Muscle layer of duodenum (tissue), 2 donors: Measurements from ENCODE around the gene ST8SIA1.

Source experiments
- H3K27ac ChIP-seq: one replicate; pipeline ENCODE4 v1.7.0; 2013; ENCODE audit warnings: mild to moderate bottlenecking, low read length
- H3K27me3 ChIP-seq: one replicate; pipeline ENCODE4 v1.7.0; 2013; ENCODE audit warnings: low read depth, mild to moderate bottlenecking, control low read depth, low read length
- H3K36me3 ChIP-seq, 2 donors: one replicate each; pipeline ENCODE4 v1.7.0; 2013; ENCODE audit warnings: low read length in 2 of 2, control low read depth in 1 of 2, mild to moderate bottlenecking in 1 of 2; ENCODE audit not compliant: insufficient read depth in 2 of 2, control insufficient read depth in 1 of 2
- H3K4me1 ChIP-seq, 2 donors: one replicate each; pipeline ENCODE4 v1.7.0; 2013; ENCODE audit warnings: low read length in 2 of 2, mild to moderate bottlenecking in 2 of 2, control low read depth in 1 of 2, moderate library complexity in 1 of 2; ENCODE audit not compliant: insufficient read depth in 2 of 2, control insufficient read depth in 1 of 2
- H3K4me3 ChIP-seq, 2 donors: one replicate each; pipeline ENCODE4 v1.7.0; 2013; ENCODE audit warnings: low read length in 2 of 2, low read depth in 1 of 2, mild to moderate bottlenecking in 1 of 2
- H3K9me3 ChIP-seq, 2 donors: one replicate each; pipeline ENCODE4 v1.7.0; 2013; ENCODE audit warnings: low read length in 2 of 2, control low read depth in 1 of 2, mild to moderate bottlenecking in 1 of 2; ENCODE audit not compliant: control insufficient read depth in 1 of 2
- donor health status: healthy.

The ST8SIA1 gene

DNA sequence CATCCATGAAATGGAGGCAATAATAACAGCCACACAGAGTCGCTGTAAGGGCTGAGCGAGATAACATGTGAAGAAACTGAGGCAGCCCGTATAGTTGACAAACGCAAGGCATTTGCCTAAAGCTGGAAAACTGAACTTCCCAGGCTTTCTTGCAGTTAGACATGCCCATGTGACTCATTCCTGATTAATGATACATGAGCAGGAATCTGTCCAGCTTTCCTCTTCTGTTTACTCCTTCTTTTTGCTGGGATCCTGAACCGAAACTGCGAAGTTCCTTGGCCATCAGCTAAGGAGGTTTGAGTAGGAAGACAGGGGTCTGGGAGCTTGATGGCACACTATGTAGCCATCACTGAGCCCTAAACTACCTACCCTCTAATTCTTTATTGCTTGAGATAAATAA is 52.2 kb downstream of the ST8SIA1 start:
- Histone ChIP-seq H3K36me3 (no peaks in the 10 kb centered on the region), H3K9me3 (no peaks in the 10 kb centered on the region), H3K27ac (peak overlapping the region; percentile 45), H3K4me3 (peak overlapping the region in 1 of 2 donors; percentile 1), H3K4me1 (no peaks in the 10 kb centered on the region), H3K27me3 (no peaks in the 10 kb centered on the region)

DNA sequence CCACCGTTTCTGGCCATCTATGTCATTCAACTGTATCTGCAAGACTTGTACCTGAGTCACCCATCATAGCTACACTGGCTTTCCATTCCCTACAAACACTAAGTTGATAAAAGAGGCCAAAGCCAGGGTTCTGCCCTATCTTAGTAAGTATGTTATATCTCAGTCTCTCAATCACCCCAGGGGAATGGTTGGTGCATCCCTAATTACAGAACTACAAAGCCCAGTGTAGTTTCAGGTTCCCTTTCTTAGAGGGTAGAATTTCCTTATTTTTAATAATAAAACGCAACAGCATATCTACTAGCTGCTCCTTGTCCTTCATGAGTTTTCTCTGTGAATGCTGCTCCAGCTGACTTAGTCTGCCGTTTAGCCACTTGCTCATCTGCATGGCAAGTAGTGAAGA is 57.6 kb downstream of the ST8SIA1 start:
- no peaks in the 10 kb centered on the region for H3K36me3 ChIP-seq
- no peak overlapping the region for H3K27ac ChIP-seq
- peaks cover 0 to 7% of the 10 kb centered on the region in 2 donors for H3K4me1 ChIP-seq
- no peaks in the 10 kb centered on the region for H3K9me3 ChIP-seq
- no peak overlapping the region for H3K4me3 ChIP-seq
- H3K27me3 ChIP-seq: no peaks in the 10 kb centered on the region

DNA sequence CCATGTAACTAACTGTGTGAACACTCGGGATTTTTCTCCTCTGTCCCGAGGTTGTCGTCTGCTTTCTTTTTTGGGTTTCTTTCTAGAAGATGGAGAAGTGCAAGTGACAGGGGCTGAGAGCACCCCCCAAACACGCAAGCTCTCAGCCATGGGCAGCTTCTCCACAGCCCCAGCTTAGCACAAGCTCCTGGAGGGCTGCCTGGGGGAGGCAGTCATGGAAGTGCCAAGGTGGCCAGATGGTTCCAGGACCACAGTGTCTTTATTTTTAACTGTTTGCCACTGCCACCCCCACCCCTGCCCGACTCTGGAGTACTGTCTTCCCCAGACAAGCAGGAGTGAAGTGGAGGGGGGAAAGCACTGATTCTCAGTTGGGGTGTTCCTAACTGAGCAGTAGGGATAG is 58.2 kb downstream of the ST8SIA1 start:
- no peaks in the 10 kb centered on the region for H3K9me3 ChIP-seq
- H3K4me3 ChIP-seq: no peak overlapping the region
- peaks cover 0 to 7% of the 10 kb centered on the region in 2 donors for H3K4me1 ChIP-seq
- H3K27me3 ChIP-seq: no peaks in the 10 kb centered on the region
- peak overlapping the region; percentile 82 for H3K27ac ChIP-seq
- no peaks in the 10 kb centered on the region for H3K36me3 ChIP-seq

DNA sequence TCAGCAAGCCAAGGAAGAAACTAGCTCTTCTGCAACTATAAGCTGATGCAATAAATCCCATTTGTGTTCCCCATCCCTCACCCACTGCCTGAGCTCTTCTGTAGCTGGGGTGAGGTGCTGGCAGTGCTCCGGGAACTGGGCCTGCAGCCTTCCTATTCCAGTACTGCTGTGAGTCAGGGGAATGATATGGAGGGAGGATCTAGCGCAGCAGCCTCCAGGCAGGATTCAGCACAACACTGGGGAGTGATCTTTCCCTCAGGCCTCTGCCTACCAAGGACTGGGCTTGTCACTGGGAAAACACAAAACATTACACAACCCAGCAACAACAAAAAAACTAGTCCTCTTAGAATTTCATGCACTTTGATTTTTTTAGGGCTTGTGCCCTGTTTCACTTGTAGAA is 58.7 kb downstream of the ST8SIA1 start:
- H3K27ac ChIP-seq: peak overlapping the region; percentile 82
- no peaks in the 10 kb centered on the region for H3K27me3 ChIP-seq
- H3K36me3 ChIP-seq: no peaks in the 10 kb centered on the region
- no peaks in the 10 kb centered on the region for H3K9me3 ChIP-seq
- H3K4me3 ChIP-seq: no peak overlapping the region
- H3K4me1 ChIP-seq: peaks cover 0 to 7% of the 10 kb centered on the region in 2 donors

DNA sequence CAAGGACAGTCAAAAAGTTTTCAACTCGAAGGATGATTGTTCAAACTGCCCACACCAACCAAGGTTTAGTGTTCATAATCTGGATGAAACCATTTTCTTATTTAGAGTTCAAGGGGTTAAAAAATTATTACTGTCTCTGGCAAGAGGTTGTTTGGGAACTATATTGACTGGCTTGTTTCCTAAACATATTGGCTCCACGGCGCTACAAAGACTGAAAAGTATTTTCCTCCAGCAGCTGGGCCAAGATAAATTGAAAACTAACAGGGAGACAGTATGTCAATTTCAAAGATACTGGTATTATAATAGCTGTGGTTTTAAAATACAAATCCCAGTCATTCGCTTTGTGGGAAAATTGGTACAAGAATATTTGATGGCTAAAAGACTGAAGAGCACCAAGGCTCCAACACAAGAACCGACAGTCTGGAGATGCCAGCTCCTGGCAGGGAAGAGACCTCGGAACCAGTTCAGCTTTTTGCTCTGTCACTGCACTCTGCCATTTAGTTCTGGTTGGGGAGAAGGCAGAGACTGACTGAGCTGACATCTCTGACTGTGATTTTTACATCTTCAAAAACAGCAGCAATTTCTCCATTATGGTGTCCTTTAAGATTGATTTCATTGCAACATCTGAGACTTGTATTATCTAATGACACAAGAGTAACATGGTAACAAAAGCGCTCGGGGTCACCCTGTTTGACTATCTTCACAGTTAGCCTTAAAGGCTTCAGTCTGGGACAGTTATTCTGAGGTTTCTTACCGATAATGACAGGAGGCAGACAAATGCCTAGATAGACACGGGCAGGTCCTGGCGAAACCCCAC is 62.0 kb downstream of the ST8SIA1 start:
- H3K4me1 ChIP-seq: peaks cover 0 to 12% of the 10 kb centered on the region in 2 donors
- no peaks in the 10 kb centered on the region for H3K9me3 ChIP-seq
- no peaks in the 10 kb centered on the region for H3K27me3 ChIP-seq
- no peak overlapping the region for H3K4me3 ChIP-seq
- no peak overlapping the region for H3K27ac ChIP-seq
- H3K36me3 ChIP-seq: no peaks in the 10 kb centered on the region

DNA sequence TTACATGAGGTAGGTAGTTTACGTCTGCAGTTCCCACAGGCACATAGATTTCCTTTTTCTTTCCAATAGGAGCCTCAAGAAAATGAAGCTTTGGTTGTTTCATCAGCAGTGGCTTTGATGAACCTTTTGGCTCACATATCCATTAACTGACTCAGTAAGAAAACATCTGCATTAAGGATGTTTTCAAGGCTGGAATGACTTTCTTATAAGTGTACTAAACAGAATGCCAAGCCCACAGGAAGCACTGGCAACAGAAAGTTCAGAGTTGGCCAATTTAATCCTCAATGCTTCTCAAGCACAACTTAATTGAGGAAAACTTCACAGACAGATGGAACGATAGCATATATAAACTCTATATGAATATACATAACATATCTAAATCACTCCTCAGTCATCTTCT is 63.5 kb downstream of the ST8SIA1 start:
- Histone ChIP-seq H3K27ac (no peak overlapping the region), H3K36me3 (no peaks in the 10 kb centered on the region), H3K27me3 (no peaks in the 10 kb centered on the region), H3K4me1 (peaks cover 0 to 8% of the 10 kb centered on the region in 2 donors), H3K9me3 (no peaks in the 10 kb centered on the region), H3K4me3 (no peak overlapping the region)

DNA sequence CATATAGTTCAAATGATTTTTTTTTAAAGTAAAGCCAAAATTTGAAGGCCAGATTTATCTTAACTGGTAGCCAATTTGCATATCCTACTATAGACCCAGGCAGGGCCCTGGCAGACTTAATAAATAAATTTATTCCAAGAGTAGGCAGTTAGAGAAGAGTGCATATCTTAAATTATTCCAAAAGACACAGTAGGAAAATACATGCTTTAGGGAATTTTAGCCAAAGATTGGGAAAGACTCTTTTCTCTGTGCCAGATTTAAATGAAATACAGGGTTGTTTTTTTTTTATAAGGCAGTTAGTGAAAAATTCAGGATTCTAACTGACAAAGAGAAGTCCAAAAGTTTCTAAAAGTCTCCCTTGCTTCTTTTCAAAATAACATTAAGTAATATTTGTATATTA is 65.5 kb downstream of the ST8SIA1 start:
- Histone ChIP-seq H3K27ac (no peak overlapping the region), H3K36me3 (no peaks in the 10 kb centered on the region), H3K9me3 (no peaks in the 10 kb centered on the region), H3K4me1 (peaks cover 0 to 5% of the 10 kb centered on the region in 2 donors), H3K4me3 (no peak overlapping the region), H3K27me3 (no peaks in the 10 kb centered on the region)

DNA sequence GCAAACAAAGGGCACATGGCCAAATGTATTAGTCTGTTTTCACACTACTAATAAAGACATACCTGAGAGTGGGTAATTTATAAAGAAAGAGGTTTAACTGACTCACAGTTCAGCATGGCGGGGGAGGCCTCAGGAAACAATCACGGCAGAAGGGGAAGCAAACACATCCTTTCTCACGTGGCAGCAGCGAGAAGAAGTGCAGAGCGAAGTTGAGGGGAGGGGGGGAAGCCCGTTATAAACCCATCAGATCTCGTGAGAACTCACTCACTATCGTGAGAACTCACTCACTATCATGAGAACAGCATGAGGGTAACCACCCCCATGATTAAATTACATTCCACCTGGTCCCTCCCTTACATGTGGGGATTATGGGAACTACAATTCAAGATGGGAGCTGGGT is 66.1 kb downstream of the ST8SIA1 start:
- Histone ChIP-seq H3K4me1 (peaks cover 0 to 5% of the 10 kb centered on the region in 2 donors), H3K4me3 (no peak overlapping the region), H3K9me3 (no peaks in the 10 kb centered on the region), H3K27ac (no peak overlapping the region), H3K36me3 (no peaks in the 10 kb centered on the region), H3K27me3 (no peaks in the 10 kb centered on the region)

DNA sequence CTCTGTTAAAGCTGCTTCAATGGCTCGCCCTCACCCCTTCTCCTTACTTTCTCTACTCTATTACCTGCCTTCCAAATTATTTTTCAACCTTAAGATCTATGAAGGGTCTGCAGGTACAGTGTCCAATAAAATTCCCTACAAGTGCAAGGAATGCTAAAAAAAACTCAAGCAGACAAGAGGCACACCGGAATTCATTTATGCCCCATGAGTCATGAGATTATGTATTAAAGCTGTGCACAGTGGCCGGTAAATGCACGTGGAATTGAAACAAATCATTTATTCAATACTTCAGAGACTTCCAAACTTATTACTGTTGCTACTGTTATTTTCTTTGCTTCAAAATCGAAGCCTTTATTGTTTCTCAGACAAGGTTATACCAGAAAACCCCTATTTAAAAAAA is 68.4 kb downstream of the ST8SIA1 start:
- Histone ChIP-seq H3K27ac (no peak overlapping the region), H3K4me1 (peaks cover 0 to 12% of the 10 kb centered on the region in 2 donors), H3K36me3 (no peaks in the 10 kb centered on the region), H3K27me3 (no peaks in the 10 kb centered on the region), H3K4me3 (no peak overlapping the region), H3K9me3 (no peaks in the 10 kb centered on the region)

DNA sequence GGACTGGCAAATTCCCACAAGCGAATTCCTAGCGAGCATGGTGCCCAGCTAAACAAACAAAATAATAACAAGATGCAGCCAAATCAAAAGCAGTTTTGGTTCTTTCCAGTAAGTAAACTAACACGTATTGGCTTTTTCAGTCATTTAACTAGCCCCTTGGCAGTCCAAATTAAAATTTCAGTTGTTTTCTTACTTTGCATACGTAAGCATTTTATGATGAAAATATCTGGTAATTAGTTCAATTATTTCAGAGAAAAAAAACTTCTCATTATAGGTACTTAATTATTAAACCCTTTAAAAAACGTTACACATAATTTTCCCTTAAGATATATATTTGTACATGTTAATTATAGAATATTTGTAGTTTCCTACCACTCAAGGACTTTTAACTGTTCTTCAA is 70.1 kb downstream of the ST8SIA1 start:
- Histone ChIP-seq H3K27me3 (no peaks in the 10 kb centered on the region), H3K36me3 (no peaks in the 10 kb centered on the region), H3K27ac (no peak overlapping the region), H3K4me1 (peaks cover 0 to 12% of the 10 kb centered on the region in 2 donors), H3K4me3 (no peak overlapping the region), H3K9me3 (no peaks in the 10 kb centered on the region)

DNA sequence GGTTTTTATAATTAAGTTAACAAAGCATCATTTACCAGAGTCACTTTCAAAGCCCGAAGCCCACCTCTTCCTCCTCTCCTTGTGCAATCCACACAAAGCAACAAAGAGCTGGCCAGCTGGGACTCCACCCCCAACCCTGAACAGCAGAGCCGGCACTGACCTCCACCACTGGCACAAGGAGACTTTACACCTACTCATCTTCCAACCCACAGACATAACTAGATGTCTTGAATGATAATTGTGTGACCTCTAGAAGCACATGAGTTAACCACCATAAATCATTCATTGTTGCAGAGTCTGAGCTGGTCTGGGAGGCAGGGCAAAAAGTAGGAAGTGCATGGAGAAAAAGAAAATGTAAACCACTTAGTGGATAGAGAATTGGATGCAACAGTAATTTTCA is 72.2 kb downstream of the ST8SIA1 start:
- Histone ChIP-seq H3K9me3 (no peaks in the 10 kb centered on the region), H3K27ac (no peak overlapping the region), H3K4me3 (no peak overlapping the region), H3K4me1 (peaks cover 0 to 7% of the 10 kb centered on the region in 2 donors), H3K27me3 (no peaks in the 10 kb centered on the region), H3K36me3 (no peaks in the 10 kb centered on the region)

DNA sequence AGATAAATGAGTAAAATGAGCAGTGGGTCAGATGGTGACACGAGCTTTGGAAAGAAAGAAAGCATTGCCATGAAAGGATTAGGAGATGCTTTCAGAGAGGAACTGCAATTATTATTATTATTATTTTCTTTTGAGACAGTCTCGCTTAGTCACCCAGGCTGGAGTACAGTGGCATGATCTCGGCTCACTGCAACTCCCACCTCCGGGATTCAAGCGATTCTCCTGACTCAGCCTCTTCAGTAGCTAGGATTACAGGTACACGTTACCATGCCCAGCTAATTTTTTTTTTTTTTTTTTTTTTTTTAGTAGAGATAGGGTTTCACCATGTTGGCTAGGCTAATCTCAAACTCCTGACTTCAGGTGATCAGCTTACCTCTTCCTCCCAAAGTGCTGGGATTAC is 77.4 kb downstream of the ST8SIA1 start:
- peak overlapping the region; percentile 66 for H3K27ac ChIP-seq
- H3K4me1 ChIP-seq: peaks cover 8% of the 10 kb centered on the region in 2 donors
- H3K9me3 ChIP-seq: no peaks in the 10 kb centered on the region
- H3K36me3 ChIP-seq: no peaks in the 10 kb centered on the region
- no peak overlapping the region for H3K4me3 ChIP-seq
- no peaks in the 10 kb centered on the region for H3K27me3 ChIP-seq
